ENCODE results near the gene IL17C.
A peak's percentile ranks its signal among the peaks of the same experiment; 100 is the strongest.

IL17C gene

GRCh38 chr16:88597856-88598491 is 40.4 kb upstream of the IL17C start:
- no peak overlapping the region for H3K9ac ChIP-seq (ENCODE audit: low read depth in 1 of 2, low read length in 2 of 2)
- H3K9me3 ChIP-seq (ENCODE audit: control insufficient read depth in 2 of 2, low read length in 2 of 2) = no peaks in the 10 kb centered on the region
- H3K4me3 ChIP-seq (ENCODE audit: low read length in 2 of 2) = no peak overlapping the region
- peaks cover 0 to 3% of the 10 kb centered on the region in 2 donors for H3K4me1 ChIP-seq (ENCODE audit: control insufficient read depth in 2 of 2, insufficient read depth in 2 of 2, low read length in 2 of 2)
- H3K27me3 ChIP-seq (ENCODE audit: control insufficient read depth in 2 of 2, insufficient read depth in 2 of 2, low read length in 2 of 2) = no peaks in the 10 kb centered on the region
- no peak overlapping the region for H3K27ac ChIP-seq (ENCODE audit: low read depth in 2 of 2, low read length in 2 of 2)
- H3K36me3 ChIP-seq (ENCODE audit: control insufficient read depth in 2 of 2, insufficient read depth in 2 of 2, low read length in 2 of 2) = peaks cover 43 to 44% of the 10 kb centered on the region in 2 donors

DNA sequence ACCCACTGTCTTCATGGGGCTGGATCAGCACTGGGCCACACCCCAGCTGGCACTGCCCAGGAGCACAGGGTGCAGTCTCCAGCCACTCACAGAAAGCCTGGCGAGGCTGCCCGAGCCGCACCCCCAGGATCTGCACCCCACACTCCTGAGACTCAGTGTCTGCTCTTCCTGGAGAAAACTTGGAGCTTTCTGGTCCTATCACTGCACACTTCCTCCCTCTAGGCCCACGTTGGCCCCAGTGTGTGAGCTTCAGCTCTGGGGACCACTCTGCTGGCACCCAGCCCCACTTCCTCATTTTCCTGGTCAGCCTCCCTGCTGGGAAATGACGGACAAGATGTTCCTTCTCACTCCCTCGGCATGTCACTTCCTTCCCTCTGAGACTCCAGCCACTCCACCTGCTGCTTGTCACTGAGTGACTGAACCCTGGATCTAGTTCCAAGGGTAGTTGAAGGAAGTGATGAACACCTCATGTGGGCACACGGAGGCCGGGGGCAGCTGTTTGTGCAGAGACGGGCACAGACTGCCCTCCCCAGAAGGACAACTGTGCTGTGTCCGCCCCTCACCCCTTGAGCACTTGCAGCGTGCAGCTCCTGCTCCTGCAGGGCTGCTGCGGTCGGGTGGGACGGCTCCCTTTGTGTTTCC is 39.2 kb upstream of the IL17C start:
- Histone ChIP-seq H3K4me1 (ENCODE audit: control insufficient read depth in 2 of 2, insufficient read depth in 2 of 2, low read length in 2 of 2) (peaks cover 0 to 3% of the 10 kb centered on the region in 2 donors), H3K27ac (ENCODE audit: low read depth in 2 of 2, low read length in 2 of 2) (peak overlapping the region in 1 of 2 donors; percentile 32), H3K36me3 (ENCODE audit: control insufficient read depth in 2 of 2, insufficient read depth in 2 of 2, low read length in 2 of 2) (peaks cover 34 to 40% of the 10 kb centered on the region in 2 donors), H3K9ac (ENCODE audit: low read depth in 1 of 2, low read length in 2 of 2) (no peak overlapping the region), H3K9me3 (ENCODE audit: control insufficient read depth in 2 of 2, low read length in 2 of 2) (no peaks in the 10 kb centered on the region), H3K4me3 (ENCODE audit: low read length in 2 of 2) (no peak overlapping the region), H3K27me3 (ENCODE audit: control insufficient read depth in 2 of 2, insufficient read depth in 2 of 2, low read length in 2 of 2) (no peaks in the 10 kb centered on the region)

DNA sequence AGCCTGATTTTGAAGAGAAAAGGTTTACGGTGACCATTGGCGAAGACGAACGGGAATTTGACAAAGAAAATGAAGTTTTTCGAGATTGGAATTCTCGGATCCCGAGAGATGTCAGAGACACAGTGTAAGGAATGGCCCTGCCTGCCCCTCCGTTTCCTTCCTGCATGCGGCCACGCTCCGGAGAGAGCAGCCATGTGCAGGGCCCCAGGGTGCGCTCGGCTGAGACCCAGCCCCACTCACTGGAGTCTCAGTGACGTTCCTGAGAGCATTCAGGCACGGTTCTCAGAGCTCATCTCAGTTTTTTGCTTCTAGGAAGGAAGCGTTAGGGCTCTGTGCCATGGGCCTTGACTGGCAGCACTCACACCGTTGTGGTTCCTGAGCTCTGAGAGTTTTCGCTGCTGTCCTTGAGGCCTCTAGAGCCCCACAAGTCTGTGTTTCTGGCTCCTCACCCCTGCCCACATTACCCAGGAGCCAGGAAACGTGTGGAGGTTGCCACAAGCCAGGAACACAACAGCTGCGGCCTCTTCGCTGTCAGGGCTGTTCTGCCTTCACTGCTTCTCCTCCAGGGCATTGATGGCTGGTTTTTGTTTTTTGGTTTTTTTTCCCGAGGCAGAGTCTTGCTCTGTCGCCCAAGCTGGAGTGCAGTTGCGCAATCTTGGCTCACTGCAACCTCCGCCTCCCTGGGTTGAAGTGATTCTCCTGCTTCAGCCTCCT is 38.4 kb upstream of the IL17C start:
- no peak overlapping the region for H3K4me3 ChIP-seq (ENCODE audit: low read length in 2 of 2)
- H3K36me3 ChIP-seq (ENCODE audit: control insufficient read depth in 2 of 2, insufficient read depth in 2 of 2, low read length in 2 of 2) = peaks cover 35 to 42% of the 10 kb centered on the region in 2 donors
- no peak overlapping the region for H3K9ac ChIP-seq (ENCODE audit: low read depth in 1 of 2, low read length in 2 of 2)
- no peaks in the 10 kb centered on the region for H3K9me3 ChIP-seq (ENCODE audit: control insufficient read depth in 2 of 2, low read length in 2 of 2)
- peak overlapping the region in 1 of 2 donors; percentile 9 for H3K27ac ChIP-seq (ENCODE audit: low read depth in 2 of 2, low read length in 2 of 2)
- no peaks in the 10 kb centered on the region for H3K27me3 ChIP-seq (ENCODE audit: control insufficient read depth in 2 of 2, insufficient read depth in 2 of 2, low read length in 2 of 2)
- peaks cover 0 to 3% of the 10 kb centered on the region in 2 donors for H3K4me1 ChIP-seq (ENCODE audit: control insufficient read depth in 2 of 2, insufficient read depth in 2 of 2, low read length in 2 of 2)

- H3K9ac ChIP-seq (ENCODE audit: low read depth in 1 of 2, low read length in 2 of 2) = no peak overlapping the region
- H3K36me3 ChIP-seq (ENCODE audit: control insufficient read depth in 2 of 2, insufficient read depth in 2 of 2, low read length in 2 of 2) = peaks cover 40 to 47% of the 10 kb centered on the region in 2 donors
- H3K27ac ChIP-seq (ENCODE audit: low read depth in 2 of 2, low read length in 2 of 2) = no peak overlapping the region
- H3K9me3 ChIP-seq (ENCODE audit: control insufficient read depth in 2 of 2, low read length in 2 of 2) = no peaks in the 10 kb centered on the region
- no peaks in the 10 kb centered on the region for H3K27me3 ChIP-seq (ENCODE audit: control insufficient read depth in 2 of 2, insufficient read depth in 2 of 2, low read length in 2 of 2)
- H3K4me1 ChIP-seq (ENCODE audit: control insufficient read depth in 2 of 2, insufficient read depth in 2 of 2, low read length in 2 of 2) = peaks cover 0 to 3% of the 10 kb centered on the region in 2 donors
- H3K4me3 ChIP-seq (ENCODE audit: low read length in 2 of 2) = no peak overlapping the region
These were observed 37.9 kb upstream of the IL17C start for GRCh38 chr16:88600539-88600896.

GRCh38 chr16:88601313-88602036 is 36.9 kb upstream of the IL17C start:
- Histone ChIP-seq H3K36me3 (ENCODE audit: control insufficient read depth in 2 of 2, insufficient read depth in 2 of 2, low read length in 2 of 2) (peaks cover 46 to 57% of the 10 kb centered on the region in 2 donors), H3K27ac (ENCODE audit: low read depth in 2 of 2, low read length in 2 of 2) (no peak overlapping the region), H3K27me3 (ENCODE audit: control insufficient read depth in 2 of 2, insufficient read depth in 2 of 2, low read length in 2 of 2) (no peaks in the 10 kb centered on the region), H3K9me3 (ENCODE audit: control insufficient read depth in 2 of 2, low read length in 2 of 2) (no peaks in the 10 kb centered on the region), H3K9ac (ENCODE audit: low read depth in 1 of 2, low read length in 2 of 2) (no peak overlapping the region), H3K4me1 (ENCODE audit: control insufficient read depth in 2 of 2, insufficient read depth in 2 of 2, low read length in 2 of 2) (peaks cover 0 to 3% of the 10 kb centered on the region in 2 donors), H3K4me3 (ENCODE audit: low read length in 2 of 2) (no peak overlapping the region)

GRCh38 chr16:88602091-88602490 is 36.3 kb upstream of the IL17C start:
- Histone ChIP-seq H3K9me3 (ENCODE audit: control insufficient read depth in 2 of 2, low read length in 2 of 2) (no peaks in the 10 kb centered on the region), H3K4me3 (ENCODE audit: low read length in 2 of 2) (no peak overlapping the region), H3K27me3 (ENCODE audit: control insufficient read depth in 2 of 2, insufficient read depth in 2 of 2, low read length in 2 of 2) (no peaks in the 10 kb centered on the region), H3K4me1 (ENCODE audit: control insufficient read depth in 2 of 2, insufficient read depth in 2 of 2, low read length in 2 of 2) (peaks cover 0 to 3% of the 10 kb centered on the region in 2 donors), H3K36me3 (ENCODE audit: control insufficient read depth in 2 of 2, insufficient read depth in 2 of 2, low read length in 2 of 2) (peaks cover 46 to 59% of the 10 kb centered on the region in 2 donors), H3K27ac (ENCODE audit: low read depth in 2 of 2, low read length in 2 of 2) (no peak overlapping the region), H3K9ac (ENCODE audit: low read depth in 1 of 2, low read length in 2 of 2) (no peak overlapping the region)

- H3K9me3 ChIP-seq (ENCODE audit: control insufficient read depth in 2 of 2, low read length in 2 of 2) = no peaks in the 10 kb centered on the region
- H3K36me3 ChIP-seq (ENCODE audit: control insufficient read depth in 2 of 2, insufficient read depth in 2 of 2, low read length in 2 of 2) = peaks cover 35 to 52% of the 10 kb centered on the region in 2 donors
- no peaks in the 10 kb centered on the region for H3K4me1 ChIP-seq (ENCODE audit: control insufficient read depth in 2 of 2, insufficient read depth in 2 of 2, low read length in 2 of 2)
- H3K27me3 ChIP-seq (ENCODE audit: control insufficient read depth in 2 of 2, insufficient read depth in 2 of 2, low read length in 2 of 2) = no peaks in the 10 kb centered on the region
- H3K9ac ChIP-seq (ENCODE audit: low read depth in 1 of 2, low read length in 2 of 2) = no peak overlapping the region
- no peak overlapping the region for H3K27ac ChIP-seq (ENCODE audit: low read depth in 2 of 2, low read length in 2 of 2)
- H3K4me3 ChIP-seq (ENCODE audit: low read length in 2 of 2) = no peak overlapping the region
These were observed 32.9 kb upstream of the IL17C start for GRCh38 chr16:88605186-88606147.

- H3K4me3 ChIP-seq (ENCODE audit: low read length in 2 of 2) = no peak overlapping the region
- H3K27ac ChIP-seq (ENCODE audit: low read depth in 2 of 2, low read length in 2 of 2) = no peak overlapping the region
- peaks cover 37 to 52% of the 10 kb centered on the region in 2 donors for H3K36me3 ChIP-seq (ENCODE audit: control insufficient read depth in 2 of 2, insufficient read depth in 2 of 2, low read length in 2 of 2)
- H3K9me3 ChIP-seq (ENCODE audit: control insufficient read depth in 2 of 2, low read length in 2 of 2) = no peaks in the 10 kb centered on the region
- no peak overlapping the region for H3K9ac ChIP-seq (ENCODE audit: low read depth in 1 of 2, low read length in 2 of 2)
- H3K4me1 ChIP-seq (ENCODE audit: control insufficient read depth in 2 of 2, insufficient read depth in 2 of 2, low read length in 2 of 2) = no peaks in the 10 kb centered on the region
- no peaks in the 10 kb centered on the region for H3K27me3 ChIP-seq (ENCODE audit: control insufficient read depth in 2 of 2, insufficient read depth in 2 of 2, low read length in 2 of 2)
These were observed 32.1 kb upstream of the IL17C start for GRCh38 chr16:88606148-88606757.

DNA sequence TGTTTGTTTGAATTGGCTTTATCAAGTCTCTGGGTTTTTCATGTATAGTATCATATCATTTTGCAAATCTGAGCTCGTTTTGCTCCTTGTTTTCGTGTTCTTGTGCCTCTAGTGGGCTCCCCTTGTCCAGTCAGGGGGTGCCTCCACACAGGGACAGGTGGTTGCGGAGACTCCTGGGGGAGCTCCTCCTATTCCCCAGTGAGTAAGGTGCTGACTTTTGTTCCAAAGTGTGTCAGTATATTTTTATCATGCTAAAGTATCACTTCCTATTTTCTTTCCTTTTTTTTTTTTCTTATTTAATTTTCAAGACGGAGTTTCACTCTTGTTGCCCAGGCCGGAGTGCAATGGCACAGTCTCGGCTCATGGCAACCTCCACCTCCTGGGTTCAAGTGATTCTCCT is 30.3 kb upstream of the IL17C start:
- Histone ChIP-seq H3K9me3 (ENCODE audit: control insufficient read depth in 2 of 2, low read length in 2 of 2) (no peaks in the 10 kb centered on the region), H3K27me3 (ENCODE audit: control insufficient read depth in 2 of 2, insufficient read depth in 2 of 2, low read length in 2 of 2) (no peaks in the 10 kb centered on the region), H3K9ac (ENCODE audit: low read depth in 1 of 2, low read length in 2 of 2) (no peak overlapping the region), H3K4me3 (ENCODE audit: low read length in 2 of 2) (no peak overlapping the region), H3K36me3 (ENCODE audit: control insufficient read depth in 2 of 2, insufficient read depth in 2 of 2, low read length in 2 of 2) (peaks cover 33 to 51% of the 10 kb centered on the region in 2 donors), H3K4me1 (ENCODE audit: control insufficient read depth in 2 of 2, insufficient read depth in 2 of 2, low read length in 2 of 2) (no peaks in the 10 kb centered on the region), H3K27ac (ENCODE audit: low read depth in 2 of 2, low read length in 2 of 2) (no peak overlapping the region)

Measured in mucosa of rectum (tissue), 2 donors.